ENCODE measurements around the gene CLPTM1L.

The CLPTM1L gene

GRCh38 chr5:1322955-1323802, 21.7 kb downstream of the CLPTM1L start:
- ChIA-PET CTCF (no interaction called here), POLR2A (no interaction called here)
- no peak for DNase-seq (ENCODE audit: extremely low spot score)

DNA sequence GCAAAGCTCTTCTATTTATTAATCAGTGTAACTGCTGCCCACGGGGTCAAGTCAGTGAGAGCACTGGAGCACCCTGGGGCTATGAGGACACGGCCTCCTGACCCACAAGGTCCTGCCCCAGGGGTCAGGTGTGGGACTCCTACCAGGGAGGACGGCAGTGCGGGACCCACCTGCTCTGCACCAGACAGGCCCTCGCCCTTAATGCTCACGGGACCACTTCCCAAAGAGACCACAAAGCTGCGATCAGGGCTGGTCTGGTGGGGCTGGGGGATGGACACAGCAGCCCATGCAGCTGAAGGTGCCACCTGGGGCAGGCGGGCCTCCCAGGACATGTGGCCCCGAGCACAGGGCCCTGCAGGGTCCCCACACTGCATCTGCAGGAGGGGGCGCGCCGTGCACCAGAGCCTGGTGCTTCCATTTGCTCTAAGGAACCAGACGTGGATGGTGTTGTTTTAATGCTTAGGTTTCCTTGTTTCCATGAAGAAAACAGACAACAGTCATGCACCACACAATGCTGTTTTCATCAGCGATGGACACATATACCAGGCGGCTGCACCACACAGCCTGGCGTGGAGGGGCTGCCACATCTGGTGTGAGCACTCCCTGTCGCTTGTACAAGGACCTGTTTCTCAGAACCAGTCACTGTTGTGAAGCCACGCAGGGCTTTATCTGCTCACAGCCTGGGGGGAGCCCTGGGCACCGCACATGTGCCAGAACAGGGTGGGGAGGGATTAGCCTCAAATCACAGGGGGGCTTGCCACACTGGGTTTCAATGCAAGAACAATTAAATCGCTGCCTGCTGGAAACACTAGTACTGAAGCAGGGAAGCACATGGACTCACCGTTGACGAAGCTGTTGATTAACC, 22.6 kb downstream of the CLPTM1L start:
- CTCF ChIA-PET, result no interaction called here
- DNase-seq (ENCODE audit: extremely low spot score), result no peak
- TF ChIP-seq ZNF384 (IDR thresholded peaks at IDR 0.05) (no peak), BHLHE40 (IDR thresholded peaks at IDR 0.05; ENCODE audit: borderline replicate concordance) (no peak), FOXA1 (IDR thresholded peaks at IDR 0.05) (no peak), SP1 (IDR thresholded peaks at IDR 0.05) (no peak), ELF4 (IDR thresholded peaks at IDR 0.05) (no peak), L3MBTL2 (conservative IDR thresholded peaks at IDR 0.05) (no peak), ARNT (IDR thresholded peaks at IDR 0.05) (no peak), TARDBP (IDR thresholded peaks at IDR 0.05) (no peak), FOXM1 (IDR thresholded peaks at IDR 0.05; ENCODE audit: borderline replicate concordance) (no peak), LEF1 (IDR thresholded peaks at IDR 0.05; ENCODE audit: borderline replicate concordance) (no peak), CTBP1 (IDR thresholded peaks at IDR 0.05; ENCODE audit: borderline replicate concordance) (no peak), HDGF (IDR thresholded peaks at IDR 0.05; ENCODE audit: borderline replicate concordance) (no peak), PKNOX1 (IDR thresholded peaks at IDR 0.05) (no peak), FOXK2 (IDR thresholded peaks at IDR 0.05) (no peak), SUZ12 (IDR thresholded peaks at IDR 0.05) (no peak), NFRKB (IDR thresholded peaks at IDR 0.05) (no peak)
- POLR2A ChIA-PET, result no interaction called here

More at GRCh38 chr5:1322955-1323802, 21.7 kb downstream of the CLPTM1L start:
- no peak for TF ChIP-seq BHLHE40 (IDR thresholded peaks at IDR 0.05; ENCODE audit: borderline replicate concordance)
- TF ChIP-seq HDGF (IDR thresholded peaks at IDR 0.05; ENCODE audit: borderline replicate concordance), result no peak
- TF ChIP-seq ZNF384 (IDR thresholded peaks at IDR 0.05), result no peak

- no peak for DNase-seq (ENCODE audit: extremely low spot score)
- ChIA-PET POLR2A (no interaction called here), CTCF (no interaction called here)
- TF ChIP-seq NFRKB (IDR thresholded peaks at IDR 0.05), result no peak
- no peak for TF ChIP-seq HDGF (IDR thresholded peaks at IDR 0.05; ENCODE audit: borderline replicate concordance)
Measured at GRCh38 chr5:1321576-1321975, 23.3 kb downstream of the CLPTM1L start.

DNA sequence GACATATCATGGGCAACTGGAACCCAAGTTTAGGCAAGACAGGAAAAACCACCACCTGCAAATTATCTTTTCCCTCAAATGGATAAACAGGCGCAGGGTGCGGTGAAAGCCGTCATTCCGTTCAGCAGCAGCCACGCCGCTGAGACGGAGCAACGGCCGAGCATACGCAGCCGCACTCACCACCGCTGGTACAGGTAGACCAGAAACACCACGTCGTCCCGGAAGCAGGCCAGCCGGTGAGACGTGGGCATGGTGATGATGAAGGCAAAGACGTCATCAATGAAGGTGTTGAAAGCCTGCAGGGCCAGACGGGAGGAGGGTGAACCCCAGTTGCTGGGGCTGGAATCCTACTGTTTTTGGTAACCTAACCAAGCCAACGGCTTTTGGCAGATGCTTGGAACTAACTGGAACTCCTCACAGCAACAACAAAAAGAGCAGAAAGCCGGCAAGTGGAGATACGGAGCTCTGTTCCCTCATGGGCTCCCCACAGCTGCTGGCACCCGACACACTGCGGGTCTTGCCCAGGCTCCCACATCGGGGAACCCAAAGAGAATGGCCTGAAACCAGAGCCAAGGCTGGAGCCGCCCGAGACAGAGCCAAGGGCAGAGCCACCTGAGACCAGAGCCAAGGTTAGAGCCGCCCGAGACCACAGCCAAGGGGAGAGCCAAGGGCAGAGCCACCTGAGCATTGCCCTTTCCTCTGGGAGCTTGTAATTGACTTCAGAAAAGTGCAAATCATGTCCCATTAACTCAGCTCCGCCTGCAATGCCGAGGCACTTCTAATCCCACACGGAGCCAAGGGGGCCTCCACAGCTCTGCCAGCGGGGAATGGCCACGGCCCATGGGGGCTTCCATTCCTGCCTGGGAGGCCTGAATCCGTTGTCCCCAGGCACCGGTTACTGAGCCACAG, 24.2 kb downstream of the CLPTM1L start:
- CTCF ChIA-PET, result no interaction called here
- TF ChIP-seq NFRKB (IDR thresholded peaks at IDR 0.05) (no peak), TARDBP (IDR thresholded peaks at IDR 0.05) (no peak), FOXK2 (IDR thresholded peaks at IDR 0.05) (no peak), LEF1 (IDR thresholded peaks at IDR 0.05; ENCODE audit: borderline replicate concordance) (no peak), SP1 (IDR thresholded peaks at IDR 0.05) (no peak), L3MBTL2 (conservative IDR thresholded peaks at IDR 0.05) (no peak), ZNF384 (IDR thresholded peaks at IDR 0.05) (no peak), FOXM1 (IDR thresholded peaks at IDR 0.05; ENCODE audit: borderline replicate concordance) (no peak), ARNT (IDR thresholded peaks at IDR 0.05) (no peak), SUZ12 (IDR thresholded peaks at IDR 0.05) (no peak), ELF4 (IDR thresholded peaks at IDR 0.05) (no peak), PKNOX1 (IDR thresholded peaks at IDR 0.05) (no peak), FOXA1 (IDR thresholded peaks at IDR 0.05) (no peak)
- no peak for DNase-seq (ENCODE audit: extremely low spot score)
- POLR2A ChIA-PET, result no interaction called here

DNA sequence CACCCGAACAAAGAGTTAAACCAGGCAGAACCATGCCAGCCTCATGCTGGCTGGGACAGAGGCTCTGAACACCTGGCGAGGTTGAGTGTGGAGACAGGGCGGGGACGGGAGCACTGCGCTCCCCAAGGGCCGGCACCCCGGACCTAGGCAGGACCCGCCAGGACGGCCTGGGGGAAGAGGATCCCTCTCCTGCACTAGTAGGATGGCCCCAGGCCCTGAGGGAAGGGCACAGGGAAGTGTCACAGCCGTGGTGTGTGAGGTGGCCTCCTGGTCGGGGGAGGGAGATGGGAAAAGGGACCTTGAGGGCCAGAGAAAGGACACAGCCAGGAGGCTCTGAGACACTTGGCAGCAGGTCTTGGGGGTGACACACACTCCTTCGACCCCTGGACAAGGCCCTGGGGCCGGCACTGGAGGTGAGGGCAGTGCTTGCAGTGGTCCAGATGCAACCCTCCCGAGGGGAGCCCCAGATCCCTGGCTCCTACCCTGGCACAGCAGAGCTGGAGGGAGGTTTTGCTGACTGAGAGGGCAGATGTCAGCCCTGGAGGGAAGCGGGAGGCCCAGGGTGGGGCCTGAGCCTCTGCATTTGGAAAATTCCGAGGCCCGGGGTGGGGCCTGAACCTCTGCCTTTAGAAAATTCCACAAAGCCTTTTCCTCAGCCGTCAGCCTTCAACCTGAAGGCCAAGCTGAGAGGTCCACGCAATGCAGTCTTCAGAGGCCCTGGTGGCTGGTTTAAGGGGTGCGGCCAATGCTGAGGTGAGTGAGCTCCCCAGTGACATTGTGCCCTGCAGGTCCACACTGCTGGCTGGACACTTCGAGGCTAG, 25.3 kb downstream of the CLPTM1L start:
- ChIA-PET CTCF (no interaction called here), POLR2A (no interaction called here)
- no peak for DNase-seq (ENCODE audit: extremely low spot score)
- TF ChIP-seq TARDBP (IDR thresholded peaks at IDR 0.05), result no peak
- no peak for TF ChIP-seq CTBP1 (IDR thresholded peaks at IDR 0.05; ENCODE audit: borderline replicate concordance)
- TF ChIP-seq FOXK2 (IDR thresholded peaks at IDR 0.05), result no peak
- TF ChIP-seq L3MBTL2 (conservative IDR thresholded peaks at IDR 0.05), result no peak
- TF ChIP-seq ARNT (IDR thresholded peaks at IDR 0.05), result no peak
- no peak for TF ChIP-seq BHLHE40 (IDR thresholded peaks at IDR 0.05; ENCODE audit: borderline replicate concordance)
- no peak for TF ChIP-seq FOXA1 (IDR thresholded peaks at IDR 0.05)
- no peak for TF ChIP-seq FOXM1 (IDR thresholded peaks at IDR 0.05; ENCODE audit: borderline replicate concordance)
- no peak for TF ChIP-seq ELF4 (IDR thresholded peaks at IDR 0.05)
- no peak for TF ChIP-seq NFRKB (IDR thresholded peaks at IDR 0.05)
- no peak for TF ChIP-seq SP1 (IDR thresholded peaks at IDR 0.05)
- TF ChIP-seq ZNF384 (IDR thresholded peaks at IDR 0.05), result no peak
- TF ChIP-seq SUZ12 (IDR thresholded peaks at IDR 0.05), result no peak
- no peak for TF ChIP-seq HDGF (IDR thresholded peaks at IDR 0.05; ENCODE audit: borderline replicate concordance)
- TF ChIP-seq LEF1 (IDR thresholded peaks at IDR 0.05; ENCODE audit: borderline replicate concordance), result no peak

Data from HEK293T (cell line).